CD14-positive monocyte (primary cell): Measurements from ENCODE around the gene MACF1. TPM values are rescaled to one million over a fixed set of nuclear protein-coding genes. Genes with fewer than 3 reads are reported as not detected.

Experiments used
- DNase-seq, 3 donors: peaks; one replicate each; pipeline ENCODE4 v3.0.0-alpha.2; 2011 to 2022
- H2AFZ ChIP-seq: 2 replicates; pipeline ENCODE4 v1.6.0; 2012; ENCODE audit warnings: mild to moderate bottlenecking, low read depth, low read length, inconsistent platforms; ENCODE audit not compliant: insufficient read depth, poor library complexity, severe bottlenecking
- H3K27ac ChIP-seq, 2 donors: 1 replicate in 1 of 2; 2 replicates in 1 of 2; pipeline ENCODE4 v1.5.1; 2012 to 2013; ENCODE audit warnings: low read length in 2 of 2, control low read depth in 1 of 2, inconsistent platforms in 1 of 2, low read depth in 1 of 2, mild to moderate bottlenecking in 1 of 2
- H3K27me3 ChIP-seq, 2 donors: one replicate each; pipeline versions ENCODE4 v1.6.0 to v1.6.1; 2011 to 2013; ENCODE audit warnings: low read length in 2 of 2; ENCODE audit not compliant: control insufficient read depth in 2 of 2, insufficient read depth in 2 of 2
- H3K36me3 ChIP-seq, 2 donors: replicated peaks in 1 of 2; 1 replicate in 1 of 2; 2 replicates in 1 of 2; pipeline versions ENCODE4 v1.5.1 to v1.6.1; 2012 to 2013; ENCODE audit warnings: low read length in 2 of 2, control low read depth in 1 of 2, inconsistent platforms in 1 of 2, mild to moderate bottlenecking in 1 of 2; ENCODE audit not compliant: insufficient read depth in 2 of 2, control insufficient read depth in 1 of 2
- H3K4me1 ChIP-seq, 2 donors: 1 replicate in 1 of 2; 2 replicates in 1 of 2; pipeline versions ENCODE4 v1.5.1 to v1.6.1; 2012 to 2013; ENCODE audit warnings: low read length in 2 of 2, control low read depth in 1 of 2, inconsistent platforms in 1 of 2, mild to moderate bottlenecking in 1 of 2, moderate library complexity in 1 of 2; ENCODE audit not compliant: insufficient read depth in 2 of 2, control insufficient read depth in 1 of 2
- H3K4me2 ChIP-seq: replicated peaks from 2 replicates; pipeline ENCODE3; 2012; ENCODE audit warnings: low read length, moderate library complexity, mild to moderate bottlenecking; ENCODE audit not compliant: poor library complexity, severe bottlenecking; ENCODE audit errors: extremely low read depth
- H3K4me3 ChIP-seq, 3 experiments: fragments of 200-600 bp in 1 of 3; sonication (generic) in 1 of 3; replicated peaks in 1 of 3; 1 replicate in 2 of 3; 2 replicates in 1 of 3; pipeline ENCODE4 v1.5.1; 2011 to 2013; ENCODE audit warnings: low read length in 3 of 3, mild to moderate bottlenecking in 3 of 3, control low read depth in 2 of 3, low read depth in 2 of 3, inconsistent platforms in 1 of 3, moderate library complexity in 1 of 3
- H3K79me2 ChIP-seq: 2 replicates; pipeline ENCODE4 v1.6.0; 2012; ENCODE audit warnings: mild to moderate bottlenecking, control low read depth, inconsistent platforms, low read length, moderate library complexity; ENCODE audit not compliant: insufficient read depth
- H3K9ac ChIP-seq: 2 replicates; pipeline ENCODE4 v1.6.0; 2017; ENCODE audit warnings: low read length, mild to moderate bottlenecking; ENCODE audit not compliant: insufficient read depth, poor library complexity, severe bottlenecking
- H3K9me3 ChIP-seq, 2 donors: replicated peaks in 1 of 2; 1 replicate in 1 of 2; 2 replicates in 1 of 2; pipeline versions ENCODE4 v1.5.1 to v1.6.1; 2012 to 2013; ENCODE audit warnings: low read length in 2 of 2, control low read depth in 1 of 2; ENCODE audit not compliant: control insufficient read depth in 1 of 2, insufficient read depth in 1 of 2
- H4K20me1 ChIP-seq: 2 replicates; pipeline ENCODE4 v1.6.0; 2012; ENCODE audit warnings: mild to moderate bottlenecking, low read length, control low read depth, moderate library complexity; ENCODE audit not compliant: insufficient read depth
- H3K27ac Mint-ChIP-seq, 7 donors: one replicate each; pipeline ENCODE4 v1.8.0; 2020; ENCODE audit warnings: mild to moderate bottlenecking in 7 of 7, mixed read lengths in 7 of 7, moderate library complexity in 6 of 7, inconsistent platforms in 2 of 7
- H3K27me3 Mint-ChIP-seq, 3 donors: one replicate each; pipeline ENCODE4 v1.8.0; 2021 to 2022; ENCODE audit warnings: low read depth in 3 of 3, mild to moderate bottlenecking in 3 of 3, mixed read lengths in 3 of 3, moderate library complexity in 3 of 3, inconsistent platforms in 1 of 3
- H3K36me3 Mint-ChIP-seq, 2 donors: one replicate each; pipeline ENCODE4 v1.8.0; 2020; ENCODE audit warnings: mixed read lengths in 2 of 2, inconsistent platforms in 1 of 2, mild to moderate bottlenecking in 1 of 2
- H3K4me1 Mint-ChIP-seq: one replicate; pipeline ENCODE4 v1.8.0; 2020; ENCODE audit warnings: mild to moderate bottlenecking, mixed read lengths
- H3K4me3 Mint-ChIP-seq, 2 donors: one replicate each; pipeline ENCODE4 v1.8.0; 2020; ENCODE audit warnings: mild to moderate bottlenecking in 2 of 2, mixed read lengths in 2 of 2, moderate library complexity in 1 of 2
- H3K9me3 Mint-ChIP-seq, 7 donors: one replicate each; pipeline ENCODE4 v1.8.0; 2020 to 2022; ENCODE audit warnings: mixed read lengths in 7 of 7, mild to moderate bottlenecking in 6 of 7, moderate library complexity in 6 of 7, inconsistent platforms in 2 of 7
- WGBS: methylation state at CpG from one replicate; pipeline ENCODE4 v1.1.5; 2013; ENCODE audit warnings: missing lambda C conversion rate; ENCODE audit not compliant: insufficient coverage; 5-methylcytosine and 5-hydroxymethylcytosine counted together
- intact Hi-C, 2 donors: fragments of 100-400 bp; cut with micrococcal nuclease; formaldehyde crosslinking; loops; one replicate each; pipeline versions ENCODE4 v1.15.0 to v1.15.1; 2023
- polyA plus RNA-seq, 3 donors: library from polyadenylated mRNA; depleted of rRNA in 1 of 3; unstranded in 2 of 3; stranded (reverse) in 1 of 3; fragments of 300-500 nt in 2 of 3; fragments of >200 nt in 1 of 3; fragmentation: Illumina TruSeq in 2 of 3; gene quantifications; 1 replicate in 2 of 3; 2 replicates in 1 of 3; pipeline ENCODE4 v1.2.3, GENCODE V29; 2012 to 2021
- TF ChIP-seq, protein P1 (sequence below): fragments of 200-600 bp; IDR thresholded peaks from one replicate; pipeline ENCODE4 v1.8.0; 2022; ENCODE audit warnings: antibody characterized with exemption, mild to moderate bottlenecking

MACF1 gene
- polyA plus RNA-seq, 3 donors = 3.4 to 36.8 (median 4.5) TPM

GRCh38 chr1:39243302-39243701, 38.8 kb downstream of the MACF1 start:
- H3K27ac Mint-ChIP-seq = peak overlapping the region in 3 of 7 donors; percentile 11 to 73 (median 22)
- DNase-seq = no peak
- H3K4me3 Mint-ChIP-seq = no peak overlapping the region
- WGBS = 100% methylated on average over 1 of the region's 2 CpGs
- H3K27me3 ChIP-seq = no peaks in the 10 kb centered on the region
- H3K27ac ChIP-seq = no peak overlapping the region
- peaks cover 23 to 43% of the 10 kb centered on the region in 2 donors for H3K36me3 Mint-ChIP-seq
- no peak overlapping the region for H3K9ac ChIP-seq
- no peak overlapping the region for H3K4me3 ChIP-seq
- H2AFZ ChIP-seq = no peak overlapping the region
- peaks cover 90% of the 10 kb centered on the region for H3K79me2 ChIP-seq
- H4K20me1 ChIP-seq = peaks cover 68% of the 10 kb centered on the region
- no peaks in the 10 kb centered on the region for H3K4me1 Mint-ChIP-seq
- H3K4me2 ChIP-seq = no peak overlapping the region
- H3K9me3 Mint-ChIP-seq = no peaks in the 10 kb centered on the region
- TF ChIP-seq, protein P1, sequence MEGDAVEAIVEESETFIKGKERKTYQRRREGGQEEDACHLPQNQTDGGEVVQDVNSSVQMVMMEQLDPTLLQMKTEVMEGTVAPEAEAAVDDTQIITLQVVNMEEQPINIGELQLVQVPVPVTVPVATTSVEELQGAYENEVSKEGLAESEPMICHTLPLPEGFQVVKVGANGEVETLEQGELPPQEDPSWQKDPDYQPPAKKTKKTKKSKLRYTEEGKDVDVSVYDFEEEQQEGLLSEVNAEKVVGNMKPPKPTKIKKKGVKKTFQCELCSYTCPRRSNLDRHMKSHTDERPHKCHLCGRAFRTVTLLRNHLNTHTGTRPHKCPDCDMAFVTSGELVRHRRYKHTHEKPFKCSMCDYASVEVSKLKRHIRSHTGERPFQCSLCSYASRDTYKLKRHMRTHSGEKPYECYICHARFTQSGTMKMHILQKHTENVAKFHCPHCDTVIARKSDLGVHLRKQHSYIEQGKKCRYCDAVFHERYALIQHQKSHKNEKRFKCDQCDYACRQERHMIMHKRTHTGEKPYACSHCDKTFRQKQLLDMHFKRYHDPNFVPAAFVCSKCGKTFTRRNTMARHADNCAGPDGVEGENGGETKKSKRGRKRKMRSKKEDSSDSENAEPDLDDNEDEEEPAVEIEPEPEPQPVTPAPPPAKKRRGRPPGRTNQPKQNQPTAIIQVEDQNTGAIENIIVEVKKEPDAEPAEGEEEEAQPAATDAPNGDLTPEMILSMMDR = no peak
- intact Hi-C loops = no loop called here
- H3K36me3 ChIP-seq = peaks cover 4 to 57% of the 10 kb centered on the region in 2 donors
- no peaks in the 10 kb centered on the region for H3K9me3 ChIP-seq
- H3K27me3 Mint-ChIP-seq = no peaks in the 10 kb centered on the region
- H3K4me1 ChIP-seq = no peaks in the 10 kb centered on the region

DNA sequence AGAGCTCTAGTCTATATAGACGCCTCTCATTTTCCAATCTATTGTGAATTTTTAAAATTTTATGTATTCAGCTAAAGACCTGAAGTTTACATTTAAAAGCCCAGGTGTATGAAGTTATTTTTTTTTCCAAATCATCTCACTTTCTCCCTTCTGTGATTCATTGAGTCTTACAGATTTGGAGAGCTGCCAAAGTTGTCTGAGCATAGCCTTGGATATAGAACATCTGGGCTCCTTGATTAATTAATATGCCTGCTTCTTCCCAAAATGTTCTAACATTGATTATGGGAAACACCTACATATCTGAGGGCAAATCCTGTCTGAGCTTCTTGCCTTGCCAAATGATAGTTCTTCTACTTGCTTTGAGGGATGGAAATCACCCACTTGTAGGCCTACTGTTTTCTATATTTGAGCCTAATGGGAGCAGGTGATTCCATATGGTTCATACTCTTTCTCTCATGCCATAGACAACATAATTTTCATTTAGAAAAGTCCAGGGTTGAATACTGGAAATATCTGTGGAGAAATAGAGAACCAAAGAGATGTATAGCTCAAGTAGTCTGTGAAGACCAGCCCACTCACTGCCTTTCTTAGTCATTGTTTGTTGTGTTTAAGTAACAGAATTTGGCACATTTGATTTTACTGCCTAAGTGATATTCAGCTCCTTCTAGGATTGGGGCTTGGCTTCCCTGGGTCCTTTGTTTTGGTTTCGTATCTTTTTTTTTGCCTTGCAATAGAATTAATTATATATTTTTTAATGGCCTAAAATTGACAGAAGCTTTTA, 46.2 kb downstream of the MACF1 start:
- no peak overlapping the region for H3K9ac ChIP-seq
- Mint-ChIP-seq H3K9me3 (no peaks in the 10 kb centered on the region), H3K4me1 (no peaks in the 10 kb centered on the region), H3K27me3 (no peaks in the 10 kb centered on the region), H3K27ac (no peak overlapping the region), H3K36me3 (peaks cover 39 to 43% of the 10 kb centered on the region in 2 donors), H3K4me3 (no peak overlapping the region)
- peaks cover 51% of the 10 kb centered on the region for H3K79me2 ChIP-seq
- DNase-seq = no peak
- peaks cover 50% of the 10 kb centered on the region for H4K20me1 ChIP-seq
- H3K4me2 ChIP-seq = no peak overlapping the region
- H3K9me3 ChIP-seq = no peaks in the 10 kb centered on the region
- WGBS = no CpG with 5 or more reads among the region's 2 CpGs
- no peaks in the 10 kb centered on the region for H3K27me3 ChIP-seq
- intact Hi-C loops = no loop called here
- no peak overlapping the region for H2AFZ ChIP-seq
- H3K4me3 ChIP-seq = no peak overlapping the region
- peaks cover 55 to 82% of the 10 kb centered on the region in 2 donors for H3K36me3 ChIP-seq
- peak overlapping the region in 1 of 2 donors; percentile 38 for H3K27ac ChIP-seq
- TF ChIP-seq, protein P1 = no peak
- no peaks in the 10 kb centered on the region for H3K4me1 ChIP-seq
